Endometrium (tissue), 2 donors: Measurements from ENCODE around the gene VPS4A.

Source experiments
- FAIRE-seq: peaks from 2 replicates; lab custom pipeline; 2012; peaks lifted over from hg19 to GRCh38; lab: Jason Lieb, UNC
- donor health status: control.
- donor health status: control.

Gene VPS4A

DNA sequence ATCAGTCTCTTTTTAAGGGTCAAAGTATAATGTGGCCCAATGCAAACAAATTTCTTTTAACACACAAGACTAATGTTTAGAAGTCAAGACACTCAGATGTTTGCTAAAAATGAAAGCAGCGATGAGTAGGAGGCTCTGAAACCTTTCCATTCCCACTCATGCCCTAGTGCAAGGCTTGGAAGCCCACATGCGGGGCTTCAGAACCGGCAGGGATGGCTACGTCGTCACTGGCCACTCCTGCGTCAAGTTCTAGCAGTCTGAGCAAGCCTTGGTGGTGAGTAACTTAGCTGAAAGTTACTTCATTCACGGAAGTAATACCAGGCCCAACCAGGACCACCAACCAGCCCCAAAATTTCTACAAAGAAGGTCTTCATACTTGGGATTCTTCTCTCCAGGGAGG lies 55.3 kb downstream of the VPS4A start:
- no peak for FAIRE-seq

DNA sequence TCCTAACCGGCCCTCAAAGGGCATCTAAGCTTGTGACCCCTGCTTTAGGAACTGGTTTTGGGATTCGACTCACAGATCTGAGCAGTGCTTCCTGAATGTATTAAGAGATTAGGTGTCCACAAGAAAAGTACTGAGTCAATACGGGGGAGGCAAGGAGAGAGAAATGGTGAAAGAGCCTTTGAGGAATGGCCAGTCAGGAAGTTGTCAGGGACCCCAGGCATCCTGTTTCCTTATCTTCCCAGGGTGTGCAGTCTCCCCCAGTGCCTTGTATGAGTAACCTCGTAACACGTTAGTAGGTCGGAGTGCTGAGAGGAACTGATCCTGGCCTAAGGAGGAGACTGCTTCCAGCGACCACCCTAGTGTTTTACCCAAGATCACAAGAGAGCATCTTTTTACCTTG lies 56.8 kb downstream of the VPS4A start:
- FAIRE-seq: no peak

DNA sequence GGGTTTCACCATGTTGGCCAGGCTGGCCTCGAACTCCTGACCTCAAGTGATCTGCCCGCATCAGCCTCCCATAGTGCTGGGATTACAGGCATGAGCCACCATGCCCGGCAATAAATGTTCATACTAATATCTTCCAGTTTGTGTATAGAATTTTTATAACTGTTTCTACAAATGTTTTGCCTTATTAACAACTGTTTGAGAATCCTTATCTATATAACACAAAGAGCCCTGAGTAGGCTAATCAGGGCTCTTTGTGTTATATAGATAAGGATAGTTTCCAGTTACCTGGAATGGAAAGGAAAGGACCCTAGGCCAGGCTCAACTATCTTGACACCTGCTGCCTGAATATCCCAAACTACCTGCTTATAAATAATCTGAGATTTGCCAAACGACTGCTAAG lies 57.7 kb downstream of the VPS4A start:
- FAIRE-seq: no peak

DNA sequence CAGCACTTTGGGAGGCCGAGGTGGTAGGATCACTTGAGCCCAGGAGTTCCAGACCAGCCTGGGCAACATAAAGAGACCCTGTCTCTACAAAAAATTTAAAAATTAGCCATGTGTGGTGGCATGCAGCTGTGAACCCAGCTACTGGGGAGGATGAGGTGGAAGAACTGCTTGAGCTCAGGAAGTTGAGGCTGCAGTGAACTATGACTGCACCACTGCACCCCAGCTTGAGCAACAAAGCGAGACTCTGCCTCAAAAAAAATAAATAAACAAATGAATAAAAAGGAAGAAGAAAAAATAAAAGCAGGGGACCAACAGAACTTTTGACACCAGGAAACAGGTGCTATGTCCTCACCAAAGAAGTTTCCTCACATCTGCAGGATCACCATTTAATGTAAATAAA lies 60.4 kb downstream of the VPS4A start:
- no peak for FAIRE-seq

DNA sequence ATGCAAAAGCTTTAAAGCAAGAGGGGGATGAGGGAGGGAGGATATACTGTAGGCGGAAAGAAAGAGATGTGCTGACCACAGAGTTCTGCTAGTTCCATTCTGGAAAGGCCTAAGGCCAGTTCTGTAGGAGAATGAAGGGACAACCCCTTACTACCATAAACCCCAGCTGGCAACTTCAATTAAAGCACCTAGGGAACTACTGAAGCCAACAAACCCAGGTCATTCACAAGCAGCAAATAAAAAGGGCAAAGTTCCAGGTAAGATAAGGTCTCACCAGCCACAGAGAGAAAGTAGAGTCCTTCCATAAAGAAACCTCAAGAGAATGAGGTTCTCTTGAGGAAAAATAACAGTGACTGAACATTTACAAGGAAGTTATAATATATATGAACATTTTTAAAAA lies 61.9 kb downstream of the VPS4A start:
- no peak for FAIRE-seq
